ENCODE results near the gene ADAM23. TPM values are rescaled to one million over a fixed set of nuclear protein-coding genes. Genes with fewer than 3 reads are reported as not detected.

ADAM23 gene
- total and polyA plus RNA-seq, 2 experiments from 2014 or later, result 11.3 to 13.1 TPM

DNA sequence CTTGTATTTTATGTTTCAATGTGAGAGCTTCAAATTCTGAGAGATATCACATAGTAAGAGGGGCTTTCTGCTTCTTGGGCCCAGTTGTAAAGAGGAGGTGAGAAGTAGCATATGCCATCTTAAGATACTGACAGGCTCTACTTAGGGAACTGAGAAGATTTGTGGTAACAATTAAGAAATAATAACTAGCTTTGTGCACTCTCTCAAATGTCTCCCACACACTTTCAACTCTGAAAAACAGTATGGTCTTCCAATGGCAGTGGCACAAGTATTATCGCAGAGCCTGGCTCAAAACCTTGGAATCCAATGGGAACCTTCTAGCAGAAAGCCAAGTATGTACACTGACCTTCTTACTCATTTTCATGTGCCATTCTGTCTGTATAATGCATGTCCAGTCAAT, 118.6 kb downstream of the ADAM23 start:
- TF ChIP-seq, protein P1, sequence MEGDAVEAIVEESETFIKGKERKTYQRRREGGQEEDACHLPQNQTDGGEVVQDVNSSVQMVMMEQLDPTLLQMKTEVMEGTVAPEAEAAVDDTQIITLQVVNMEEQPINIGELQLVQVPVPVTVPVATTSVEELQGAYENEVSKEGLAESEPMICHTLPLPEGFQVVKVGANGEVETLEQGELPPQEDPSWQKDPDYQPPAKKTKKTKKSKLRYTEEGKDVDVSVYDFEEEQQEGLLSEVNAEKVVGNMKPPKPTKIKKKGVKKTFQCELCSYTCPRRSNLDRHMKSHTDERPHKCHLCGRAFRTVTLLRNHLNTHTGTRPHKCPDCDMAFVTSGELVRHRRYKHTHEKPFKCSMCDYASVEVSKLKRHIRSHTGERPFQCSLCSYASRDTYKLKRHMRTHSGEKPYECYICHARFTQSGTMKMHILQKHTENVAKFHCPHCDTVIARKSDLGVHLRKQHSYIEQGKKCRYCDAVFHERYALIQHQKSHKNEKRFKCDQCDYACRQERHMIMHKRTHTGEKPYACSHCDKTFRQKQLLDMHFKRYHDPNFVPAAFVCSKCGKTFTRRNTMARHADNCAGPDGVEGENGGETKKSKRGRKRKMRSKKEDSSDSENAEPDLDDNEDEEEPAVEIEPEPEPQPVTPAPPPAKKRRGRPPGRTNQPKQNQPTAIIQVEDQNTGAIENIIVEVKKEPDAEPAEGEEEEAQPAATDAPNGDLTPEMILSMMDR (IDR thresholded peaks at IDR 0.05; ENCODE audit: low read depth, low read length), result no peak
- Histone ChIP-seq H3K4me3 (no peak overlapping the region), H3K36me3 (no peaks in the 10 kb centered on the region), H3K4me1 (ENCODE audit: low read depth) (no peaks in the 10 kb centered on the region), H3K27ac (no peak overlapping the region), H3K27me3 (no peaks in the 10 kb centered on the region), H3K9me3 (ENCODE audit: low read depth) (no peaks in the 10 kb centered on the region)
- DNase-seq (ENCODE audit: low read depth in 1 of 2, low spot score in 1 of 2), result no peak

DNA sequence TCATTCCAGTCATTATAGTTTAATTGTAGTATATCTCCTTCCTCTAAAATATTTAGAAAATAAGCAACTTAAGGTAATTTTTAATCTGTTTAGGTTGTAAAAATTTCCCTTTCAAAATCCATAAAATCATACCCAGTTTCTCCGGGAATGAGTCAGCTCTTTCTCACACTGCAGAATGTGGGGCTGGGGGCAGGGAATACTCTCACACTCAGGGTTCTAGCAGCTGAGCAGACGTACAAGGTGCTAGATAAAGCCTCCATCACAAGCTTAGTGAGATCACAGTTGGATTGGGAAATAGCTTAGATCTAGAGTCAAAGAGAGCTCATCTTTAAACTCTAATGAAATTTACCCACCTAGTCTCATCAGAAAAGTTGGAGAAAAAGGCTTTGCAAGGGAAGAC, 119.0 kb downstream of the ADAM23 start:
- Histone ChIP-seq H3K4me1 (ENCODE audit: low read depth) (no peaks in the 10 kb centered on the region), H3K4me3 (no peak overlapping the region), H3K9me3 (ENCODE audit: low read depth) (no peaks in the 10 kb centered on the region), H3K27ac (no peak overlapping the region), H3K36me3 (no peaks in the 10 kb centered on the region), H3K27me3 (no peaks in the 10 kb centered on the region)
- TF ChIP-seq, protein P1 (IDR thresholded peaks at IDR 0.05; ENCODE audit: low read depth, low read length), result no peak
- peak in 1 of 2 donors; percentile 13 for DNase-seq (ENCODE audit: low read depth in 1 of 2, low spot score in 1 of 2)

DNA sequence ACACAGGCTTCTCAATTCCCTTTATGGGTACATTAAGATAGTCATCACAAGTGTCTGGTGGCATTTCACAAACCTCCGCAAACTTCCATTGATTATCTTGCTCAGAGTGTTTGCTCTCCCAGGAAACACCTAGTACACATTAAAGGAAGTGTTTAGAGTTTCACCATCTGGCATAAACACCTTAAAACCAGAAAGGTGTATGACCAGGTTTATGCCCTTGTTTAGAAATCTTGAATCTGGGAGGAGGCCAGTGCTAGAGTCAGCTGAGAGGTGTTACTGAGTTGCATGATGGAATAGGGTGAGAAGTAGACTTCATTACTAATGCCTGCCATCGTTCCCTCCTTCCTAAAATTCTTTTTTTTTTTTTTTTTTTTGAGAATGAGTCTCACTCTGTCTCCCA, 120.0 kb downstream of the ADAM23 start:
- Histone ChIP-seq H3K4me3 (no peak overlapping the region), H3K36me3 (no peaks in the 10 kb centered on the region), H3K27me3 (no peaks in the 10 kb centered on the region), H3K9me3 (ENCODE audit: low read depth) (no peaks in the 10 kb centered on the region), H3K4me1 (ENCODE audit: low read depth) (no peaks in the 10 kb centered on the region), H3K27ac (no peak overlapping the region)
- no peak for DNase-seq (ENCODE audit: low read depth in 1 of 2, low spot score in 1 of 2)
- TF ChIP-seq, protein P1 (IDR thresholded peaks at IDR 0.05; ENCODE audit: low read depth, low read length), result no peak

DNA sequence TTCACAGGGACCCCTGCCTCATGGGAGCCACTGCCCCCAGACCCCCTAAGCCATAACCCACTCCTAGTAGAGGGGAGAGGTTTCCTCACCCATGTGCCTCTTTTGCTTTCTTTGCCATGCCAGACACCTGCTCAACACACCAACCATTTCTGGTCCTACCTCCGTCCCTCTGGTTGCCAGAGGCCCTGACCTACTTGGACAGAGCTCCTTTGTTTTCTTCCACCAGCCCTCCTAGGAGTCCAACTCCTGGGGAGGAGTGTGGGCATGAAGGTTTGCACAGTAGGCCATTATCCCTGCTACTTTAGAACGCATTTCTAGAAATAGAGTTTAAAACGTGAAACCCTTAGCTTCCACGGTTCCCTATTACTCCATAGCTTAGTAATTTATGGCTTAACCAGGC, 122.3 kb downstream of the ADAM23 start:
- Histone ChIP-seq H3K27me3 (no peaks in the 10 kb centered on the region), H3K4me1 (ENCODE audit: low read depth) (no peaks in the 10 kb centered on the region), H3K9me3 (ENCODE audit: low read depth) (no peaks in the 10 kb centered on the region), H3K36me3 (no peaks in the 10 kb centered on the region), H3K4me3 (no peak overlapping the region), H3K27ac (no peak overlapping the region)
- TF ChIP-seq, protein P1 (IDR thresholded peaks at IDR 0.05; ENCODE audit: low read depth, low read length), result no peak
- DNase-seq (ENCODE audit: low read depth in 1 of 2, low spot score in 1 of 2), result no peak

DNA sequence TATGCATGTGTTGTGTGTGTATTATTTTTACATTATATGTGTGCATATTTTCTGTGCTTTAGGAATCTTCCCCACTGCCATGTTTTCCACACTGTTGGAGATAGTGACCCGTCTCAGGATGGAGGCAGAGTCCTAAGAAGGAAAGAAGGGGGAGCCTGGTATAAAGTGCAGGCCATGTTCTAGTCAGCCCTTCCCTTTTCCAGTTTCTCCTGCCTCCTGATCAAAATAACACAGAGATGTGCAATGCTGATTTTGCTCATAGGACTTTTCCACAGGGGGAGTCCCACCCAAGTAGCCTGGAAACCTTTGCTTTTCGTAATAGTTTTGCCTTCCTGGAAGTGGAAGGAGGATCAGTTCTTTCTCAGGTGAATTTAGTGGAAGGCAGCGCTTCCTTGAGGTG, 126.1 kb downstream of the ADAM23 start:
- H3K36me3 ChIP-seq, result no peaks in the 10 kb centered on the region
- no peaks in the 10 kb centered on the region for H3K4me1 ChIP-seq (ENCODE audit: low read depth)
- no peak overlapping the region for H3K27ac ChIP-seq
- DNase-seq (ENCODE audit: low read depth in 1 of 2, low spot score in 1 of 2), result no peak
- no peak overlapping the region for H3K4me3 ChIP-seq
- H3K9me3 ChIP-seq (ENCODE audit: low read depth), result no peaks in the 10 kb centered on the region
- no peaks in the 10 kb centered on the region for H3K27me3 ChIP-seq
- TF ChIP-seq, protein P1 (IDR thresholded peaks at IDR 0.05; ENCODE audit: low read depth, low read length), result no peak

DNA sequence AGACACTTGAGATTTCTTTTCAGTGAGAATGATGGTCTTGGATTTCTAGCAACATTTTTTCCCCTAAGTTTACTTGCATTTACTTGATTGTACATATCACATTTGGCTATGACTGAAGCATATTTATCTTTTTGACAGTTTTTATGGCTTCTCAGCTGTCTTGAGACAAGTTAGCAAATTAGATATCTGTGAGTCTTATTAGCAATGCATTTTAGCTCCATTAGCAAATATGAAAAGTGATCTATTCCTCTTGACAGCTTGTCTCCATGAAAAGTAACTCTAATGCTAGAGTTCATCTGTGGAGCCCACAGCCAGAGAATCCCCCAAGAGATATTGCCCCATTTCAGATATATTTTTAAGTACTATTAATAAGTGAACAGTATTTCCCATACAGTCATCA, 126.9 kb downstream of the ADAM23 start:
- H3K27ac ChIP-seq, result no peak overlapping the region
- DNase-seq (ENCODE audit: low read depth in 1 of 2, low spot score in 1 of 2), result no peak
- no peaks in the 10 kb centered on the region for H3K4me1 ChIP-seq (ENCODE audit: low read depth)

More for the DNA sequence above, 126.9 kb downstream of the ADAM23 start:
- Histone ChIP-seq H3K36me3 (no peaks in the 10 kb centered on the region), H3K4me3 (no peak overlapping the region), H3K27me3 (no peaks in the 10 kb centered on the region), H3K9me3 (ENCODE audit: low read depth) (no peaks in the 10 kb centered on the region)
- TF ChIP-seq, protein P1 (IDR thresholded peaks at IDR 0.05; ENCODE audit: low read depth, low read length), result no peak
